G401.6 (cell line): ENCODE data around the gene AMIGO1.
"Not testable (repeated sequence)": the region's sequence is repeated elsewhere in the genome, so short reads cannot be mapped to it uniquely, and the experiment has no call there.

ENCODE experiments used
- FAIRE-seq: peaks from 2 replicates; lab custom pipeline; 2012; peaks lifted over from hg19 to GRCh38; lab: Jason Lieb, UNC

Gene AMIGO1

DNA sequence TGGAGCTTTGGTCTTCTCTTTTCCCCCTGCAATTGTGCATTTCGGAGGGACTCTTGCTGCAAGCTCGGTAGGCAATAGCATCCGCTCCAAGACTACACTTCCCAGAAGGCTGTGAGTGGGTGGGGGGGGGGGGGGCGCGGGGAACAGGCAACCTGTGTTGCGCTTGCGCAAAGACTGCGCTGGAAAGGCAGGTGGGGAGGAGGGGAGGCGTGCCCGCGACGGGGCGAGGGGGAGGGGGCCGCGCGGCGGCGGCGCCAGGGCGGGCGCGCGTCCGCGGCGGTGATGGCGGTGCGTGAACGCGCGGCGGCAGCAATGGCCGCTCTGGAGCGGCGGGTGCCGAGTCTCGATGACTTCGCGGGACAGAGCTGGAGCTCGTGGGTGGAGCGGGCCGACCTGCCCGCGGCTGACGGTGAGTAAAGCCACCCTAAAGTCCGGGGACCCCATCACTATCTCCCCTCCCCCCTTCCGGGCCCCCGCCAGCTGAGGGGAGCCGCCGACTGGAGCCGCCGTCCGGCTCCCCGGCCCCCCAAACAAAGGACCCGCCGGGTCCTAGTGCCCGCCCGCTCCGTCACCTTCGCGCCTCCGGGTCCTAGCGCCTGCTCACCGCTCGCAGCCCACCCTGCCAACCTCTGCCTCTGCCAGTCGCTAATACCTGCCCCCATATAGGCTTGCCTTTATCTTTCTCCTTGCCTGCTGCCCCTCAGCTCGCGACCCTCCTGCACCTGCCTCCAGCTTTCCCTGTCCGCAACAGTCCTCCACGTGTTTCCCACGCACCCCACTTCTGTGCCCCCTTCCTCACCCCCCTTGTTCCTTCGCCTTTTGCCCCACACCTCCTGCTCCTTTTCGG lies 25.6 kb downstream of the AMIGO1 start, which contains the start of gene ATXN7L2:
Gene ATXN7L2 (plus strand): TSS at position 234 of the 847 bp plus-strand sequence. CDS start 49 bp downstream, at position 283.
- FAIRE-seq = no peak

- FAIRE-seq = no peak
Observed at GRCh38 chr1:109482791-109483671, 26.5 kb downstream of the AMIGO1 start.

GRCh38 chr1:109482242-109482641 lies 27.3 kb downstream of the AMIGO1 start:
- FAIRE-seq = no peak

- no peak for FAIRE-seq
Observed at GRCh38 chr1:109481646-109482045, 27.9 kb downstream of the AMIGO1 start.

DNA sequence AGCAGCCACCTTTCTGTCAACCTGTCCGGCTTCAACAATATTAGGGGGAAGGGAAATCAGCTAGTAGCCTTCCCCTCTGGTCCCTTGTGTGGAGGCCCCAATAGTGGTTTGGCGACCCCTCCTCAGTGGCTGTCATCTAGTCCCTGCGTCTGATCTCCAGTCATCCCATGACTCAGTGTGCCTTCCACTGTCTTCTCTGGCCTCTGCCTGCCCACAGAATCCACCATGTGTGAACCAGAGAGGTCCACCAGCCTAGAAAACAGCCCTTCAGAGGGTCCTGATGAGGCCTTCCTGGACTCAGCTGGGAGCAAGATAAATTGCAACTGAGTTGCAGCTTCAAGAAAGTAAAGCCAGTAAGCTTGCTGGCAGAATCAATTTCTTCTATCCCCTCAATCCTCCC lies 29.6 kb downstream of the AMIGO1 start:
- FAIRE-seq = no peak

GRCh38 chr1:109479311-109479710 lies 30.2 kb downstream of the AMIGO1 start:
- FAIRE-seq = no peak

DNA sequence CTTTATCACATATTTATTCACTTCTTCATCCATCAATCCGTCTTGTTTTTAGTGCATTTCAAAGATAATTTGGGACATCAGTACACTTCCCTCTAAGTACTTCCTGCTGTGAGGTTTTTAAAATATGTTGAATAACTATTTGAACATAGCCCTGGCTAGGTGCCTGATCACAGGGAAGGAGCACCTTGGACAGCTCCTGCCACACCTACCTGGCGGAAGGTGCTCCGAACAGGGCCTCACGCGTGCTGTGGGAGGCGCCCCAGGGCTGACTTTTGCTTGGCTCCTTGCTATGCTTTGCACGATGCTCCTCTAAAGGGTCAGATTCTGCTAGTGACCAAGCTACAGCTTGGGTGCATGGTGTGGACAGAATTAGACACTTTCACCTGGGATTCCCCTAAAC lies 30.7 kb downstream of the AMIGO1 start:
- no peak for FAIRE-seq

- no peak for FAIRE-seq
Observed at GRCh38 chr1:109477821-109478220, 31.7 kb downstream of the AMIGO1 start.

DNA sequence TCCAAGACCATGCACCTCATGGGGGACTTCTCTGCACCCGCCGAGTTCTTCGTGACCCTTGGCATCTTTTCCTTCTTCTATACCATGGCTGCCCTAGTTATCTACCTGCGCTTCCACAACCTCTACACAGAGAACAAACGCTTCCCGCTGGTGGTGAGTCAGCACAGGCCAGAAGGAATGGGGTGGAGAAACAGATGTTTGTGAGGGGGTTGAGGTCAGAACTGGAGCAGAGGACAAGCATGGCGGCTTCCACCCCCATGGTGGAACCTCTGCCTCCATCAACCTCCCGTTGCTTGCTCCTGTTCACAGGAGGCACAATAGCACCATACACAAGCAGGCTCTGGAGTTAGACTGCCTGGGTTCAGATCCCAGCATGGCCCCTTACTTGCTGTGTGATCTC lies 32.7 kb downstream of the AMIGO1 start:
- FAIRE-seq = no peak

- FAIRE-seq = no peak
Observed at GRCh38 chr1:109475261-109475660, 34.3 kb downstream of the AMIGO1 start.

- no peak for FAIRE-seq
Observed at GRCh38 chr1:109474697-109475096, 34.8 kb downstream of the AMIGO1 start.

- FAIRE-seq = not testable (repeated sequence)
Observed at GRCh38 chr1:109473284-109474057, 36.1 kb downstream of the AMIGO1 start.

DNA sequence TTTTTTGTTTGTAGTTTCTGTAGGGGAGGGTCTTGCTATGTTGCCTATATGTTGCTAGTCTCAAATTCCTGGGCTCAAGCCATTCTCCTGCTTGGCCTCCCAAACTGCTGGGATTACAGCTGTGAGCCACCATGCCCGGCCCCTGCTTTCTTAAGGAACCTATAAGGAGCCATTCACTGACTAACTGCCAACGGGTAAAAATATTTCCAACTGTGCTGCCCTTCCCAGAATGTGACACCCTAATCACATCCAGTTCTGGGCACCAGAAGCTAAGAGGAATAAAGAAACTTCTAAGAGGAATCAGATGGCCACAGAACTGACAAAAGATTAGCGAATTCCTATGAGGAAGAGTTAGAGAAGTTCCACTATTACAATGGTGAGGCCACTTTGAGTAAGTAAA lies 36.7 kb downstream of the AMIGO1 start:
- no peak for FAIRE-seq

GRCh38 chr1:109470245-109470644 lies 39.3 kb downstream of the AMIGO1 start:
- FAIRE-seq = no peak

GRCh38 chr1:109468903-109469302 lies 40.6 kb downstream of the AMIGO1 start:
- FAIRE-seq = no peak

GRCh38 chr1:109468061-109468460 lies 41.5 kb downstream of the AMIGO1 start:
- no peak for FAIRE-seq

DNA sequence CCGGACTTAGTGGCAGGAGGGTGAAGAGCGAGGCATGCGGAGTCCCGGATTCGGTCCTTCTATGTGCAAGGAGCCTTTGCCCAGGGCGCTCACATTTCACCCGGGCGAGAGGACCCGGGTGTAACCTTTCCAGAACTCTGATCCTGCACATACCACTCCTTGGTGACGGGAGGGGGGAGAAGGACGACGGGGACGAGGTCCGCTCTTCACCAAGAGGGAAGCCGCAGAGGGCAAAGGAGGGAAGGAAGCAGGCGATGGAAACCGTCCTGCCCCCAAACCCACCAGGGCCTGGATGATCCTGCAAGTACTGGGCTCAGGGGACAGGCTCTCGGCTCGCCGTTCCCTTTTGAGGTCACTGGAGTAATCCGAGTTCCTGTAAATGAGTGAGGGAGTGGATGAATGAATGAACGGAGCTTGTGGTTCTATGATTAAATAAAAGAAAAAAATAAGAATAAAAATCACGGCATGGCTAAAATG lies 42.2 kb downstream of the AMIGO1 start:
- no peak for FAIRE-seq

DNA sequence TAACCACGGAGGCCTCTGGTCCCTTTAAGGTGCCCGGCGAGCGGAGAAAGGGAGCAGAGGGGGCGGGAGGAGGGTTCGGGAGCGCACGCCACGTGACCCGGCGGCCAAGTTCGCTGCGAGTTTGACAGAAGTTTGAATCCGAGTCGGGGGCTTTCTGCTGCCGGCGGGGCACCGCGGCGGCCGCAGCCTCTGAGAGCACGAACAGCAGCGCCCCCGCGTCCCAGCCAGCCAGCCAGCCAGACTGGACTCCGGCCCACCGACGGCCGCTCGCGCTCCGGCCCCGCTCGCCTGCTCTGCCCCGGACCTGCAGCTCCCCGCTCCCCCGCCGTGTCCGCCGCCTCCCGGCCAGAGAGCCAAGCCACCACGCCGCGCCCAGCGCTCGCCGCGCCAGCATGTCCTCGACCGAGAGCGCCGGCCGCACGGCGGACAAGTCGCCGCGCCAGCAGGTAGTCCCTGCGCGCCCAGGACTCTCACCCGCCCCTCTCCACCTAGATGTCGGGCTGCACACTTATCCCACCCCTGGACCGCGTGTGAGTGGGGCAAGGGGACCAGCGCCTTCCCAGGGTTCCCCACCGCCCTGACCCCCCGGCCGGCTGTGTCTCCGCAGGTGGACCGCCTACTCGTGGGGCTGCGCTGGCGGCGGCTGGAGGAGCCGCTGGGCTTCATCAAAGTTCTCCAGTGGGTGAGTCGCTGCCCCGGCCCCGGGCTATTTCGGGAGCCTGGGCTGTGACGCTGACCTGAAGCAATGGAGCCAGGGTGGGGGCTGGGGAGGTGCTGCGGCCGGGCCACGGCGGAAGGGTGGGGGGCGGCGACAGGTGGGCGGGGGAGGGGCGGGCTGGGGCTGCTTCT lies 42.9 kb downstream of the AMIGO1 start, which contains the start of gene SYPL2:
Gene SYPL2 (plus strand): TSS at position 95 of the 849 bp plus-strand sequence. CDS start 298 bp downstream, at position 393.
- FAIRE-seq = no peak

- FAIRE-seq = no peak
Observed at GRCh38 chr1:109466125-109466451, 43.4 kb downstream of the AMIGO1 start.

DNA sequence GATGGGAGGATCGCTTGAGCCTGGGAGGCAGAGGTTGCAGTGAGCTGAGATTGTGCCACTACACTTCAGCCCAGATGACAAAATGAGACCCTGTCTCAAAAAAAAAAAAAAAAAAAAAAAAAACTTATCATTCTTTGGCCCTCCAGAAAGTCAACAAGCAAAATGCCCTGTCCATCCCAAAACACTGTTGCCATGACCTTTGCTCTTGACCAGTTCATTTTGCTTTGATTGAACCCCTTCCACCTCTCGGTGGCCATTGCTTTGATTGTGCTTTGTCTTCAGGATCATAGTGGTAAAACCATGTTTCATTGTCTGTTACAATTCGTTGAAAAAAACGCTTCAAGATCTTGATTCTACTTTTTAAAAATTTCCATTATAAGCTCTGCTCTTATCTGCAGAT lies 51.7 kb downstream of the AMIGO1 start:
- FAIRE-seq = no peak

DNA sequence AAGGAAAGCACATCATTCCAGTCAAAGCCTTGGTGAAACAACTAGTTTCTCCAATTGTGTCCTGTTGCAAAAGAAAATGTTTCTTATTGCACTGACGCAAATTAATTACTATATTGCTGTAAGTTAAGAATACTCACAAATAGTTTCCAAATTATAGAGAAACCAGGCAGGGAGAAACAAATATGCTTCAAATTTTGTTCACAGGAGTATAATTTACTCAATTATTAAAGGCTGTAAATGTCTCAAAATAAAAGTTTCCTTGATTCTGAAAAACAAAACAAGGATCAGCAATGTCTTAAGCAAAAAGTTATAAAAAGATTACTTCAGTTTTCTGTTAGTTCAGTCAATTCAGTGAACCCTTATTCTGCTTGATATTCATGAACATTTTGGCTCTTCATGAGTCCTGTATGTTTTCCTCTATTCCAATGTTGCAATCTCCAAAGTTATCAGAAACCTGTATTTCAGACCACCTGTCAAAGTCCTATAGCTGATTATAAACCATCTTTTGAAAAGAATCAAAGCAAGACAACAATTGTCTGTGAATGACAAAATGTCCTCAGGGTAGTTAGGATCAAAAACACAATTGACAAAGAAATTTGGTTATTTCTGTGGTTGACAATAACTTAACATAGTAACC lies 54.9 kb downstream of the AMIGO1 start:
- no peak for FAIRE-seq
